NB4 (cell line): ENCODE results near the gene GIMAP1.

Experiments
- DNase-seq: peaks from one replicate; pipeline ENCODE4 v3.0.0; 2010; ENCODE audit warnings: low read depth
- H3K4me3 ChIP-seq: one replicate; pipeline ENCODE4 v1.5.1; 2011; ENCODE audit warnings: mild to moderate bottlenecking, low read depth, low read length, moderate library complexity
- MAX ChIP-seq: IDR thresholded peaks from 2 replicates; pipeline ENCODE4 v1.6.1; 2011; ENCODE audit warnings: low read depth, low read length
- MYC ChIP-seq: IDR thresholded peaks from 2 replicates; pipeline ENCODE4 v1.6.1; 2011; ENCODE audit warnings: low read depth, low read length
- POLR2A ChIP-seq: IDR thresholded peaks from 2 replicates; pipeline ENCODE4 v1.6.1; 2011; ENCODE audit warnings: mild to moderate bottlenecking; ENCODE audit not compliant: insufficient read length; ENCODE audit errors: extremely low read depth
- TF ChIP-seq, protein P1 (sequence below): IDR thresholded peaks from one replicate; pipeline ENCODE4 v1.5.1; 2012; ENCODE audit warnings: low read depth, low read length

Gene GIMAP1

DNA sequence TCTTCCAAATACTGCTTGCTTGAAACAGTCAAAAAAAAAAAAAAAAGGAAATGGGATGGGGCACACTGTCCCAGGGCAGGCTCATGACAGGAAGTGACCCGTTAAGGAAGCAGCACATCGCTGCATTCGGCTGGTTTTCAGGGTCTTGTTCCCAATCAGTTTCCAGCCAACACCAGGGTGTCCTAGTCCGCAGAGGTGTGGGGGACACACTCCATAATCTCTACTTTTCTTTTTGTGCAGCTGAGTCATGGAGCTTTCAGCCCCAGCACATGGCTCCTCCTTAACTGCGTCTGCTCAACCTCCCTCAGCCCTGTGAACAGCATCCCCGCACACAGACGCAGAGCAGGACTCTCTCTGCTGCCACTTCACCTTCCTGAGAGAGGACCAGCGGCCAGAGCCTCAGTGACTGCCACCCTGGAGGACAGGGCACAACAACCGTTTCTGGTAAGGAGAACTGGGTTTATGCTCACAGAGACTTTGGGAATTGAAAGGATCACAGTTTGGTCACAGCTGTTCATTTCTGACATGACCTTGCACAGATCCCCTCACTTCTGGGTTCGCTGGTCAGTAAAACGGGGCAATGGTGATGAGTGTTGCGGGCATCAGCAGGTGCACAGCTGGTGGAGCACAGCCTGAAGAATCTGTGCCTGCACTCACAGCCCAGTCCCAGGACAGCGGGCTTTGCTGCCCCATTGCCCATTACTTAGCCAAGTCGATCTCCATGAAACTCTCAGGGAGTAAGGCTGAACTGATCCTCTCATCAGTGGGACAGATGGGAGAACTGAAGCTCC lies 21.0 kb downstream of the GIMAP1 start, which contains the start of gene GIMAP5:
GIMAP5 (plus strand) TSS at position 154 of the 791 bp plus-strand sequence. CDS start 3,467 bp downstream, outside the sequence.
- TF ChIP-seq, protein P1, sequence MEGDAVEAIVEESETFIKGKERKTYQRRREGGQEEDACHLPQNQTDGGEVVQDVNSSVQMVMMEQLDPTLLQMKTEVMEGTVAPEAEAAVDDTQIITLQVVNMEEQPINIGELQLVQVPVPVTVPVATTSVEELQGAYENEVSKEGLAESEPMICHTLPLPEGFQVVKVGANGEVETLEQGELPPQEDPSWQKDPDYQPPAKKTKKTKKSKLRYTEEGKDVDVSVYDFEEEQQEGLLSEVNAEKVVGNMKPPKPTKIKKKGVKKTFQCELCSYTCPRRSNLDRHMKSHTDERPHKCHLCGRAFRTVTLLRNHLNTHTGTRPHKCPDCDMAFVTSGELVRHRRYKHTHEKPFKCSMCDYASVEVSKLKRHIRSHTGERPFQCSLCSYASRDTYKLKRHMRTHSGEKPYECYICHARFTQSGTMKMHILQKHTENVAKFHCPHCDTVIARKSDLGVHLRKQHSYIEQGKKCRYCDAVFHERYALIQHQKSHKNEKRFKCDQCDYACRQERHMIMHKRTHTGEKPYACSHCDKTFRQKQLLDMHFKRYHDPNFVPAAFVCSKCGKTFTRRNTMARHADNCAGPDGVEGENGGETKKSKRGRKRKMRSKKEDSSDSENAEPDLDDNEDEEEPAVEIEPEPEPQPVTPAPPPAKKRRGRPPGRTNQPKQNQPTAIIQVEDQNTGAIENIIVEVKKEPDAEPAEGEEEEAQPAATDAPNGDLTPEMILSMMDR: no peak

GRCh38 chr7:150738092-150738491 lies 21.7 kb downstream of the GIMAP1 start:
- DNase-seq: no peak
- no peak overlapping the region for H3K4me3 ChIP-seq
- TF ChIP-seq POLR2A (no peak), MYC (no peak), MAX (no peak)
- TF ChIP-seq, protein P1: no peak

More for the DNA sequence above, 21.0 kb downstream of the GIMAP1 start, which contains the start of gene GIMAP5:
- H3K4me3 ChIP-seq: no peak within 1 kb of the TSS
- no peak for DNase-seq

GRCh38 chr7:150738591-150739001 lies 22.2 kb downstream of the GIMAP1 start:
- TF ChIP-seq MYC: no peak
- no peak for TF ChIP-seq MAX
- no peak for TF ChIP-seq POLR2A
- TF ChIP-seq, protein P1: no peak
- H3K4me3 ChIP-seq: no peak overlapping the region
- no peak for DNase-seq

- no peak for TF ChIP-seq POLR2A
- TF ChIP-seq, protein P1: peak; percentile 12
- peak; percentile 20 for DNase-seq
- no peak overlapping the region for H3K4me3 ChIP-seq
Observed at GRCh38 chr7:150739033-150739432, 22.6 kb downstream of the GIMAP1 start.

GRCh38 chr7:150740053-150740452 lies 23.6 kb downstream of the GIMAP1 start:
- TF ChIP-seq MAX (no peak), POLR2A (no peak), MYC (no peak)
- TF ChIP-seq, protein P1: no peak
- H3K4me3 ChIP-seq: no peak overlapping the region
- DNase-seq: peak; percentile 44

- no peak for DNase-seq
- TF ChIP-seq POLR2A (no peak), MYC (no peak), MAX (no peak)
- TF ChIP-seq, protein P1: no peak
- H3K4me3 ChIP-seq: no peak overlapping the region
Observed at GRCh38 chr7:150742286-150742968, 26.0 kb downstream of the GIMAP1 start.
